HCT116 (cell line): ENCODE results near the gene TFDP1. TPM values are rescaled to one million over a fixed set of nuclear protein-coding genes. Genes with fewer than 3 reads are reported as not detected.

ENCODE experiments used
- ATAC-seq: fragments of 200-7000 bp; cut with Tn5 transposase; 2 replicates; pipeline ENCODE4 v1.9.1; 2020; ENCODE audit warnings: mild to moderate bottlenecking, moderate library complexity
- BruUV-seq: library from RNA; stranded (reverse); fragments of 400-500 nt; replicated peaks from 2 replicates; lab custom pipeline; 2021; lab: Mats Ljungman, UMichigan
- CTCF ChIA-PET: fragments of 300-600 bp; sonication (Branson Sonifier 250); formaldehyde crosslinking; loops from one replicate; lab custom pipeline; 2021; ENCODE audit warnings: antibody characterized with exemption; lab: Charles Lee
- POLR2A ChIA-PET: fragments of 300-600, 350-600 bp; sonication (Branson Sonifier 250); formaldehyde crosslinking; loops from one replicate; lab custom pipeline; 2021; ENCODE audit warnings: antibody characterized with exemption; lab: Charles Lee
- RAD21 ChIA-PET, 2 experiments: fragments of 300-600 bp; sonication (Branson Sonifier 250); formaldehyde crosslinking; loops; one replicate each; lab custom pipeline; 2023; ENCODE audit warnings: low total read pairs in 2 of 2; ENCODE audit not compliant: uncharacterized antibody in 2 of 2, unreplicated experiment in 2 of 2, low non-redundant PET in 1 of 2; lab: Charles Lee
- DNase-seq: peaks from one replicate; pipeline ENCODE4 v3.0.0-alpha.2; 2010; ENCODE audit warnings: low read depth, low spot score
- H2AFZ ChIP-seq: fragments of 200-600 bp; shearing (Covaris generic), sonication (generic); 2 replicates; pipeline ENCODE4 v1.6.1; 2017; ENCODE audit warnings: low read depth, mixed run types, mixed read lengths, antibody characterized with exemption, low read length; ENCODE audit not compliant: poor library complexity, severe bottlenecking
- H3K27ac ChIP-seq: 2 replicates; pipeline ENCODE4 v1.5.1; 2012; ENCODE audit warnings: low read depth, low read length
- H3K27me3 ChIP-seq: fragments of 200-600 bp; sonication (generic); 2 replicates; pipeline ENCODE4 v1.6.1; 2016; ENCODE audit warnings: mixed run types, low read length, mixed read lengths; ENCODE audit not compliant: insufficient read depth
- H3K36me3 ChIP-seq, 2 experiments: fragments of 200-500 bp in 1 of 2; fragments of 200-600 bp in 1 of 2; sonication (Bioruptor generic) in 1 of 2; sonication (generic) in 1 of 2; 2 replicates each; pipeline versions ENCODE4 v1.5.1 to v1.6.1; 2014 to 2016; ENCODE audit warnings: low read length in 2 of 2, inconsistent platforms in 1 of 2, mixed read lengths in 1 of 2, mixed run types in 1 of 2; ENCODE audit not compliant: insufficient read depth in 2 of 2, control insufficient read depth in 1 of 2
- H3K4me1 ChIP-seq, 2 experiments: fragments of 200-600 bp in 1 of 2; sonication (generic) in 1 of 2; 2 replicates each; pipeline versions ENCODE4 v1.5.1 to v1.6.1; 2012 to 2017; ENCODE audit warnings: low read length in 2 of 2, inconsistent platforms in 1 of 2, mild to moderate bottlenecking in 1 of 2, mixed read lengths in 1 of 2, mixed run types in 1 of 2, moderate library complexity in 1 of 2; ENCODE audit not compliant: insufficient read depth in 2 of 2, control insufficient read depth in 1 of 2
- H3K4me2 ChIP-seq: fragments of 200-600 bp; sonication (generic); 2 replicates; pipeline ENCODE4 v1.6.1; 2017; ENCODE audit warnings: mixed run types, low read length, mixed read lengths
- H3K4me3 ChIP-seq, 2 experiments: fragments of 200-600 bp in 1 of 2; sonication (generic) in 1 of 2; replicated peaks in 1 of 2; 2 replicates each; pipeline ENCODE4 v1.5.1; 2011 to 2016; ENCODE audit warnings: low read length in 2 of 2, control low read depth in 1 of 2, low read depth in 1 of 2, mild to moderate bottlenecking in 1 of 2, mixed read lengths in 1 of 2, mixed run types in 1 of 2
- H3K79me2 ChIP-seq: fragments of 200-600 bp; sonication (generic); 2 replicates; pipeline ENCODE4 v1.6.1; 2017; ENCODE audit warnings: mild to moderate bottlenecking, mixed run types, low read length, moderate library complexity, mixed read lengths; ENCODE audit not compliant: insufficient read depth
- H3K9ac ChIP-seq: fragments of 200-600 bp; sonication (generic); 2 replicates; pipeline ENCODE4 v1.6.1; 2016; ENCODE audit warnings: low read length, mixed read lengths
- H3K9me2 ChIP-seq: fragments of 200-600 bp; sonication (generic), shearing (Covaris generic); 2 replicates; pipeline ENCODE4 v1.6.1; 2017; ENCODE audit warnings: mixed run types, mild to moderate bottlenecking, moderate library complexity; ENCODE audit not compliant: insufficient read depth
- H3K9me3 ChIP-seq, 2 experiments: fragments of 200-500 bp in 1 of 2; fragments of 200-600 bp in 1 of 2; sonication (Bioruptor generic) in 1 of 2; sonication (generic) in 1 of 2; 2 replicates each; pipeline ENCODE4 v1.6.1; 2014 to 2017; ENCODE audit warnings: low read length in 2 of 2, mixed read lengths in 2 of 2, inconsistent platforms in 1 of 2, low read depth in 1 of 2, mild to moderate bottlenecking in 1 of 2, mixed run types in 1 of 2, moderate library complexity in 1 of 2; ENCODE audit not compliant: control insufficient read depth in 1 of 2, insufficient read depth in 1 of 2
- H4K20me1 ChIP-seq: fragments of 200-600 bp; sonication (generic), shearing (Covaris generic); 2 replicates; pipeline ENCODE4 v1.6.1; 2017; ENCODE audit warnings: mixed run types, mild to moderate bottlenecking, moderate library complexity; ENCODE audit not compliant: insufficient read depth
- CTCF ChIP-seq, 3 experiments: fragments of 200-600 bp in 1 of 3; sonication (generic) in 1 of 3; IDR thresholded peaks in 2 of 3; conservative IDR thresholded peaks in 1 of 3; 2 replicates each; pipeline ENCODE4 v1.5.1; 2012 to 2017; ENCODE audit warnings: low read depth in 2 of 3, low read length in 2 of 3, antibody characterized with exemption in 1 of 3, borderline replicate concordance in 1 of 3, control low read depth in 1 of 3, mild to moderate bottlenecking in 1 of 3, mixed read lengths in 1 of 3, mixed run types in 1 of 3, moderate library complexity in 1 of 3; ENCODE audit not compliant: insufficient read depth in 1 of 3
- EGR1 ChIP-seq: IDR thresholded peaks from 2 replicates; pipeline ENCODE4 v1.6.1; 2012; ENCODE audit warnings: low read depth
- EZH2phosphoT487 ChIP-seq: fragments of 200-600 bp; IDR thresholded peaks from 2 replicates; pipeline ENCODE4 v1.6.1; 2018; ENCODE audit warnings: antibody characterized with exemption, borderline replicate concordance
- FOSL1 ChIP-seq: IDR thresholded peaks from 2 replicates; pipeline ENCODE4 v1.6.1; 2012; ENCODE audit warnings: low read depth
- MAX ChIP-seq: IDR thresholded peaks from 2 replicates; pipeline ENCODE4 v1.6.1; 2012
- RAD21 ChIP-seq: IDR thresholded peaks from 2 replicates; pipeline ENCODE4 v1.6.1; 2012; ENCODE audit warnings: low read depth, mild to moderate bottlenecking
- SIN3A ChIP-seq: IDR thresholded peaks from 2 replicates; pipeline ENCODE4 v1.6.1; 2012; ENCODE audit warnings: low read depth
- SRF ChIP-seq: IDR thresholded peaks from 2 replicates; pipeline ENCODE4 v1.6.1; 2012; ENCODE audit warnings: low read depth
- TCF7L2 ChIP-seq: IDR thresholded peaks from 2 replicates; pipeline ENCODE4 v1.7.0; 2011; ENCODE audit warnings: borderline replicate concordance, inconsistent platforms; ENCODE audit not compliant: insufficient read depth, insufficient read length; ENCODE audit errors: extremely low read depth
- YY1 ChIP-seq: IDR thresholded peaks from 2 replicates; pipeline ENCODE4 v1.6.1; 2011; ENCODE audit warnings: low read length, low read depth, moderate library complexity, mild to moderate bottlenecking; ENCODE audit not compliant: insufficient replicate concordance; ENCODE audit errors: extremely low read depth
- ZBTB33 ChIP-seq: IDR thresholded peaks from 2 replicates; pipeline ENCODE4 v1.6.1; 2011; ENCODE audit warnings: mild to moderate bottlenecking, low read length, moderate library complexity; ENCODE audit not compliant: insufficient replicate concordance; ENCODE audit errors: extremely low read depth
- intact Hi-C: fragments of 100-400 bp; cut with micrococcal nuclease; formaldehyde crosslinking; loops from 2 replicates; pipeline ENCODE4 v1.10.0; 2022
- total RNA-seq: library from RNA; stranded (reverse); gene quantifications from one replicate; pipeline ENCODE4 v1.2.1, GENCODE V29; 2021; ENCODE audit not compliant: unreplicated experiment

The TFDP1 gene
- total RNA-seq, 1 experiment from 2014 or later, result 169 TPM

- RAD21 ChIA-PET, result no interaction called here
- CTCF ChIA-PET, result no interaction called here
- H3K36me3 ChIP-seq, result peaks cover 11 to 45% of the 10 kb centered on the region in 2 experiments; a peak in 3 of 4 replicates
These were observed 13.5 kb downstream of the TFDP1 start for GRCh38 chr13:113598081-113598410.

More at GRCh38 chr13:113598081-113598410, 13.5 kb downstream of the TFDP1 start:
- no peak overlapping the region for H3K9ac ChIP-seq
- H3K27ac ChIP-seq, result no peak overlapping the region
- TF ChIP-seq SIN3A (no peak), CTCF (IDR thresholded peaks at IDR 0.05 in 2 of 3, conservative IDR thresholded peaks at IDR 0.05 in 1 of 3; ENCODE audit: borderline replicate concordance in 1 of 3, insufficient read depth in 1 of 3, low read depth in 2 of 3, low read length in 2 of 3) (no peak), ZBTB33 (no peak), EGR1 (no peak), MAX (no peak), YY1 (no peak), FOSL1 (no peak), EZH2phosphoT487 (no peak), RAD21 (no peak), TCF7L2 (no peak), SRF (no peak)
- no peaks in the 10 kb centered on the region for H3K9me3 ChIP-seq
- H4K20me1 ChIP-seq, result no peaks in the 10 kb centered on the region; the same call in 1 of the 2 replicates
- DNase-seq, result no peak
- H3K9me2 ChIP-seq, result no peaks in the 10 kb centered on the region
- intact Hi-C loops, result no loop called here
- H3K4me1 ChIP-seq, result no peaks in the 10 kb centered on the region
- POLR2A ChIA-PET, result no interaction called here
- H3K79me2 ChIP-seq, result peaks cover 94% of the 10 kb centered on the region
- no peak overlapping the region for H3K4me3 ChIP-seq
- no peak overlapping the region for H2AFZ ChIP-seq
- no peaks in the 10 kb centered on the region for H3K27me3 ChIP-seq
- no peak for ATAC-seq
- BruUV-seq, result no TSS peak
- H3K4me2 ChIP-seq, result no peak overlapping the region
